PC-9 (cell line): ENCODE measurements around the gene VIM. TPM values are rescaled to one million over a fixed set of nuclear protein-coding genes. Genes with fewer than 3 reads are reported as not detected.

Source experiments
- BruUV-seq: library from RNA; stranded (reverse); fragments of 400-500 nt; replicated peaks from 2 replicates; lab custom pipeline; 2021; lab: Mats Ljungman, UMichigan
- CTCF ChIA-PET: fragments of 300-600 bp; sonication (Branson Sonifier 250); formaldehyde crosslinking; loops from one replicate; lab custom pipeline; 2022; ENCODE audit warnings: antibody characterized with exemption; lab: Charles Lee
- POLR2A ChIA-PET: fragments of 300-600 bp; sonication (Branson Sonifier 250); formaldehyde crosslinking; loops from one replicate; lab custom pipeline; 2022; ENCODE audit warnings: antibody characterized with exemption; ENCODE audit not compliant: unreplicated experiment; lab: Charles Lee
- DNase-seq, 2 experiments: peaks; one replicate each; pipeline versions ENCODE4 v3.0.0 to v3.0.0-alpha.2; 2015 to 2022; ENCODE audit warnings: mixed read lengths in 1 of 2
- H2AFZ ChIP-seq: fragments of 200-600 bp; sonication (generic); 2 replicates; pipeline ENCODE4 v1.8.1; 2017; ENCODE audit warnings: antibody characterized with exemption
- H3F3A ChIP-seq: fragments of 200-600 bp; sonication (generic); 2 replicates; pipeline ENCODE4 v1.8.1; 2017; ENCODE audit warnings: antibody characterized with exemption, mild to moderate bottlenecking, low read depth; ENCODE audit not compliant: insufficient read depth
- H3K27ac ChIP-seq: fragments of 200-600 bp; sonication (generic); 2 replicates; pipeline ENCODE4 v1.6.1; 2016; ENCODE audit warnings: mixed run types
- H3K27me3 ChIP-seq: fragments of 200-600 bp; sonication (generic); 2 replicates; pipeline ENCODE4 v1.6.1; 2016; ENCODE audit warnings: low read depth, mixed run types; ENCODE audit not compliant: insufficient read depth
- H3K36me3 ChIP-seq: fragments of 200-600 bp; sonication (generic); 2 replicates; pipeline ENCODE4 v1.6.1; 2016; ENCODE audit warnings: low read depth, mixed run types
- H3K4me1 ChIP-seq: fragments of 200-600 bp; sonication (generic); replicated peaks from 2 replicates; pipeline ENCODE4 v1.6.1; 2016; ENCODE audit warnings: mixed run types; ENCODE audit not compliant: insufficient read depth
- H3K4me2 ChIP-seq: fragments of 200-600 bp; sonication (generic); 2 replicates; pipeline ENCODE4 v1.6.1; 2017; ENCODE audit warnings: mixed run types
- H3K4me3 ChIP-seq: fragments of 200-600 bp; sonication (generic); 2 replicates; pipeline ENCODE4 v1.6.1; 2016; ENCODE audit warnings: mixed run types
- H3K79me2 ChIP-seq: fragments of 200-600 bp; sonication (generic); 2 replicates; pipeline ENCODE4 v1.6.1; 2017; ENCODE audit warnings: low read depth, mixed run types
- H3K9me2 ChIP-seq: fragments of 200-600 bp; sonication (generic); 2 replicates; pipeline ENCODE4 v1.8.1; 2017; ENCODE audit warnings: mild to moderate bottlenecking; ENCODE audit not compliant: insufficient read depth
- H3K9me3 ChIP-seq: fragments of 200-600 bp; sonication (generic); 2 replicates; pipeline ENCODE4 v1.8.1; 2016; ENCODE audit warnings: low read depth; ENCODE audit not compliant: insufficient read depth
- H4K20me1 ChIP-seq: fragments of 200-600 bp; sonication (generic); 2 replicates; pipeline ENCODE4 v1.8.1; 2017; ENCODE audit not compliant: insufficient read depth
- CTCF ChIP-seq: fragments of 200-600 bp; sonication (generic); conservative IDR thresholded peaks from 2 replicates; pipeline ENCODE4 v1.6.1; 2017; ENCODE audit warnings: mixed run types, antibody characterized with exemption, mild to moderate bottlenecking, moderate library complexity
- EZH2 ChIP-seq: fragments of 200-600 bp; sonication (generic); IDR thresholded peaks from 2 replicates; pipeline ENCODE4 v1.8.0; 2017; ENCODE audit warnings: antibody characterized with exemption, low read depth
- intact Hi-C: fragments of 100-400 bp; cut with micrococcal nuclease; formaldehyde crosslinking; loops from one replicate; pipeline ENCODE4 v1.10.0; 2022; ENCODE audit not compliant: unreplicated experiment
- total RNA-seq: library from RNA; stranded (reverse); gene quantifications from 2 replicates; pipeline ENCODE4 v1.2.3, GENCODE V29; 2021

VIM gene
- total RNA-seq, 1 experiment from 2014 or later: 14.8 TPM

- Histone ChIP-seq H4K20me1 (no peaks in the 10 kb centered on the region), H3K9me2 (no peaks in the 10 kb centered on the region), H3K4me3 (no peak overlapping the region), H3K4me1 (0 out of 2 replicates have a peak, but pooled peaks cover 4% of the 10 kb centered on the region), H3K79me2 (no peaks in the 10 kb centered on the region), H3K27ac (no peak overlapping the region), H3F3A (no peaks in the 10 kb centered on the region), H2AFZ (no peak overlapping the region), H3K36me3 (no peaks in the 10 kb centered on the region), H3K4me2 (no peak overlapping the region), H3K27me3 (peaks cover 9% of the 10 kb centered on the region; the same call in 1 of the 2 replicates), H3K9me3 (no peaks in the 10 kb centered on the region)
- CTCF ChIA-PET: no interaction called here
- TF ChIP-seq CTCF (no peak), EZH2 (no peak)
- intact Hi-C loops: no loop called here
- POLR2A ChIA-PET: no interaction called here
- BruUV-seq: no TSS peak
- no peak for DNase-seq
Measured at GRCh38 chr10:17222329-17222728, 5.7 kb upstream of the VIM start.

- 0 out of 2 replicates have a peak, but pooled peaks cover 3% of the 10 kb centered on the region for H3K4me1 ChIP-seq
- peaks cover 13% of the 10 kb centered on the region; the same call in 1 of the 2 replicates for H3K27me3 ChIP-seq
- H4K20me1 ChIP-seq: no peaks in the 10 kb centered on the region
- POLR2A ChIA-PET: no interaction called here
- DNase-seq: no peak
- no peaks in the 10 kb centered on the region for H3K79me2 ChIP-seq
- H3K9me2 ChIP-seq: no peaks in the 10 kb centered on the region
- TF ChIP-seq CTCF: no peak
- TF ChIP-seq EZH2: no peak
- H3F3A ChIP-seq: peaks cover 8% of the 10 kb centered on the region
- no peak overlapping the region for H3K4me2 ChIP-seq
- intact Hi-C loops: no loop called here
- H3K27ac ChIP-seq: no peak overlapping the region
- no peaks in the 10 kb centered on the region for H3K9me3 ChIP-seq
- no peaks in the 10 kb centered on the region for H3K36me3 ChIP-seq
- H2AFZ ChIP-seq: no peak overlapping the region
- no TSS peak for BruUV-seq
- CTCF ChIA-PET: no interaction called here
- H3K4me3 ChIP-seq: no peak overlapping the region
Measured at GRCh38 chr10:17225808-17226207, 2.2 kb upstream of the VIM start.

GRCh38 chr10:17226891-17227303, 1.1 kb upstream of the VIM start:
- ChIA-PET POLR2A (no interaction called here), CTCF (no interaction called here)
- H3F3A ChIP-seq: peaks cover 14% of the 10 kb centered on the region
- intact Hi-C loops: no loop called here
- H3K27me3 ChIP-seq: peaks cover 13% of the 10 kb centered on the region; the same call in 1 of the 2 replicates
- H4K20me1 ChIP-seq: no peaks in the 10 kb centered on the region
- TF ChIP-seq EZH2 (no peak), CTCF (no peak)
- H3K79me2 ChIP-seq: no peaks in the 10 kb centered on the region
- BruUV-seq: no TSS peak
- no peaks in the 10 kb centered on the region for H3K9me2 ChIP-seq
- no peak overlapping the region for H3K27ac ChIP-seq
- no peak overlapping the region for H3K4me3 ChIP-seq
- peaks cover 9% of the 10 kb centered on the region for H3K4me1 ChIP-seq
- H3K36me3 ChIP-seq: no peaks in the 10 kb centered on the region
- no peaks in the 10 kb centered on the region for H3K9me3 ChIP-seq
- no peak overlapping the region for H3K4me2 ChIP-seq
- H2AFZ ChIP-seq: no peak overlapping the region
- DNase-seq: no peak
